SK-N-SH treated with all-trans-retinoic acid at 6 μM for 48 hours (cell line): ENCODE measurements around the gene LITAF.

Source experiments
- ATAC-seq: fragments of 200-7000 bp; cut with Tn5 transposase; 3 replicates; pipeline ENCODE4 v1.9.1; 2020; ENCODE audit warnings: mild to moderate bottlenecking, moderate library complexity
- ARNTL ChIP-seq: fragments of 450-650 bp; formaldehyde crosslinking; IDR thresholded peaks from 2 replicates; pipeline ENCODE4 v1.5.0; 2020; ENCODE audit warnings: low read depth, mild to moderate bottlenecking, moderate library complexity, borderline replicate concordance
- BACH2 ChIP-seq: fragments of 250-450 bp; sonication (Bioruptor Pico); IDR thresholded peaks from 2 replicates; pipeline ENCODE4 v1.9.0; 2021; ENCODE audit warnings: mild to moderate bottlenecking, borderline replicate concordance
- CREB5 ChIP-seq: fragments of 250-450 bp; sonication (Bioruptor Pico); IDR thresholded peaks from 2 replicates; pipeline ENCODE4 v1.5.1; 2020; ENCODE audit warnings: low read depth, mild to moderate bottlenecking, moderate library complexity
- CSDC2 ChIP-seq: fragments of 250-450 bp; sonication (Bioruptor Pico); IDR thresholded peaks from 2 replicates; pipeline ENCODE4 v1.5.0; 2020; ENCODE audit warnings: mild to moderate bottlenecking, moderate library complexity
- CSRNP3 ChIP-seq: fragments of 250-450 bp; sonication (Bioruptor Pico); IDR thresholded peaks from 2 replicates; pipeline ENCODE4 v1.5.1; 2021; ENCODE audit warnings: mild to moderate bottlenecking, moderate library complexity
- ESRRG ChIP-seq: fragments of 250-450 bp; sonication (Bioruptor Pico); IDR thresholded peaks from 2 replicates; pipeline ENCODE4 v1.6.1; 2021; ENCODE audit warnings: mild to moderate bottlenecking
- GLIS3 ChIP-seq: fragments of 250-450 bp; sonication (Bioruptor Pico); IDR thresholded peaks from 2 replicates; pipeline ENCODE4 v1.5.0; 2020; ENCODE audit warnings: mild to moderate bottlenecking, moderate library complexity
- ISL1 ChIP-seq: fragments of 250-450 bp; sonication (Bioruptor Pico); IDR thresholded peaks from 2 replicates; pipeline ENCODE4 v2.1.2; 2022; ENCODE audit warnings: mild to moderate bottlenecking, moderate library complexity
- OSR1 ChIP-seq: fragments of 250-450 bp; sonication (Bioruptor Pico); IDR thresholded peaks from 2 replicates; pipeline ENCODE4 v1.8.0; 2022; ENCODE audit warnings: moderate library complexity, mild to moderate bottlenecking, inconsistent platforms
- PATZ1 ChIP-seq: fragments of 250-450 bp; sonication (Bioruptor Pico); IDR thresholded peaks from 2 replicates; pipeline ENCODE4 v1.8.0; 2020; ENCODE audit warnings: mild to moderate bottlenecking, moderate library complexity, borderline replicate concordance
- POU6F1 ChIP-seq: fragments of 250-450 bp; sonication (Bioruptor Pico); IDR thresholded peaks from 2 replicates; pipeline ENCODE4 v1.8.0; 2021; ENCODE audit warnings: low read depth, mild to moderate bottlenecking, moderate library complexity, borderline replicate concordance
- PPARA ChIP-seq: fragments of 250-450 bp; sonication (Bioruptor Pico); IDR thresholded peaks from 2 replicates; pipeline ENCODE4 v1.5.0; 2020; ENCODE audit warnings: mild to moderate bottlenecking, borderline replicate concordance
- RARB ChIP-seq: fragments of 250-450 bp; sonication (Bioruptor Pico); IDR thresholded peaks from 2 replicates; pipeline ENCODE4 v1.8.0; 2021; ENCODE audit warnings: mild to moderate bottlenecking, moderate library complexity
- SNAI2 ChIP-seq: fragments of 250-450 bp; sonication (Bioruptor Pico); IDR thresholded peaks from 2 replicates; pipeline ENCODE4 v1.5.0; 2020; ENCODE audit warnings: mild to moderate bottlenecking, moderate library complexity
- TCF4 ChIP-seq: fragments of 250-450 bp; sonication (Bioruptor Pico); IDR thresholded peaks from 2 replicates; pipeline ENCODE4 v1.8.0; 2021; ENCODE audit warnings: mild to moderate bottlenecking, moderate library complexity, borderline replicate concordance
- TOX ChIP-seq: fragments of 250-450 bp; sonication (Bioruptor Pico); IDR thresholded peaks from 2 replicates; pipeline ENCODE4 v1.8.0; 2021; ENCODE audit warnings: mild to moderate bottlenecking, moderate library complexity, borderline replicate concordance
- TSHZ2 ChIP-seq: fragments of 250-450 bp; sonication (Bioruptor Pico); IDR thresholded peaks from 2 replicates; pipeline ENCODE4 v1.5.0; 2020; ENCODE audit warnings: mild to moderate bottlenecking, moderate library complexity
- ZC3H10 ChIP-seq: fragments of 250-450 bp; sonication (Bioruptor Pico); IDR thresholded peaks from 2 replicates; pipeline ENCODE4 v1.5.1; 2021; ENCODE audit warnings: mild to moderate bottlenecking, moderate library complexity
- ZFP3 ChIP-seq: fragments of 250-450 bp; sonication (Bioruptor Pico); IDR thresholded peaks from 2 replicates; pipeline ENCODE4 v1.5.0; 2020; ENCODE audit warnings: mild to moderate bottlenecking, moderate library complexity
- ZFP30 ChIP-seq: fragments of 450-650 bp; formaldehyde crosslinking; IDR thresholded peaks from 2 replicates; pipeline ENCODE4 v1.5.0; 2022; ENCODE audit warnings: mild to moderate bottlenecking, moderate library complexity
- ZNF565 ChIP-seq: fragments of 450-650 bp; formaldehyde crosslinking; conservative IDR thresholded peaks from 2 replicates; pipeline ENCODE4 v1.5.0; 2020; ENCODE audit warnings: low read depth, mild to moderate bottlenecking, moderate library complexity
- ZNF70 ChIP-seq: fragments of 450-650 bp; formaldehyde crosslinking; IDR thresholded peaks from 2 replicates; pipeline ENCODE4 v1.5.0; 2020; ENCODE audit warnings: mild to moderate bottlenecking, moderate library complexity

LITAF gene

GRCh38 chr16:11634312-11634711 lies 47.6 kb upstream of the LITAF start:
- no peak for TF ChIP-seq CSDC2 (CRISPR knock-in tag)
- TF ChIP-seq GLIS3, result no peak
- TF ChIP-seq ZNF70, result no peak
- no peak for TF ChIP-seq PATZ1
- TF ChIP-seq POU6F1 (CRISPR knock-in tag), result no peak
- no peak for TF ChIP-seq ESRRG (CRISPR knock-in tag)
- no peak for TF ChIP-seq OSR1 (CRISPR knock-in tag)
- TF ChIP-seq ZNF565 (CRISPR knock-in tag), result no peak
- TF ChIP-seq TCF4, result no peak
- TF ChIP-seq ISL1 (CRISPR knock-in tag), result no peak
- TF ChIP-seq RARB (CRISPR knock-in tag), result no peak
- TF ChIP-seq TOX, result no peak
- TF ChIP-seq BACH2 (CRISPR knock-in tag), result no peak
- no peak for TF ChIP-seq CREB5 (CRISPR knock-in tag)
- TF ChIP-seq SNAI2, result no peak
- no peak for TF ChIP-seq PPARA (CRISPR knock-in tag)
- no peak for TF ChIP-seq ZFP3 (CRISPR knock-in tag)
- TF ChIP-seq ARNTL (CRISPR knock-in tag), result no peak
- TF ChIP-seq ZC3H10 (CRISPR knock-in tag), result no peak
- TF ChIP-seq TSHZ2, result no peak
- TF ChIP-seq, all 23 proteins: peak for 0
- ATAC-seq, result no peak

- TF ChIP-seq CREB5 (CRISPR knock-in tag), result no peak
- no peak for TF ChIP-seq ZNF70
- TF ChIP-seq ZNF565 (CRISPR knock-in tag), result no peak
- TF ChIP-seq ZFP30 (CRISPR knock-in tag), result no peak
- no peak for TF ChIP-seq BACH2 (CRISPR knock-in tag)
- no peak for ATAC-seq
Measured at GRCh38 chr16:11633113-11633512, 46.4 kb upstream of the LITAF start.

- peak; percentile 70 for ATAC-seq
- no peak for TF ChIP-seq ESRRG (CRISPR knock-in tag)
- no peak for TF ChIP-seq BACH2 (CRISPR knock-in tag)
- TF ChIP-seq ARNTL (CRISPR knock-in tag), result no peak
- no peak for TF ChIP-seq TSHZ2
- TF ChIP-seq ZFP30 (CRISPR knock-in tag), result no peak
- no peak for TF ChIP-seq RARB (CRISPR knock-in tag)
- no peak for TF ChIP-seq PPARA (CRISPR knock-in tag)
- no peak for TF ChIP-seq ISL1 (CRISPR knock-in tag)
- TF ChIP-seq ZNF70, result no peak
- TF ChIP-seq ZC3H10 (CRISPR knock-in tag), result no peak
- no peak for TF ChIP-seq ZNF565 (CRISPR knock-in tag)
- TF ChIP-seq CREB5 (CRISPR knock-in tag), result no peak
- no peak for TF ChIP-seq OSR1 (CRISPR knock-in tag)
- no peak for TF ChIP-seq TCF4
- TF ChIP-seq CSRNP3, result no peak
- TF ChIP-seq ZFP3 (CRISPR knock-in tag), result no peak
Measured at GRCh38 chr16:11632455-11632939, 45.8 kb upstream of the LITAF start.
